Esophagus squamous epithelium (tissue), 5 donors: Measurements from ENCODE around the gene PEAK3. TPM values are rescaled to one million over a fixed set of nuclear protein-coding genes. Genes with fewer than 3 reads are reported as not detected.

Experiments
- DNase-seq: peaks from one replicate; lab custom pipeline; 2025; lab: John Stamatoyannopoulos, UW
- H3K27ac ChIP-seq, 4 donors: fragments of 200-600 bp; sonication (generic); one replicate each; pipeline ENCODE4 v1.5.1; 2016 to 2019; ENCODE audit warnings: mild to moderate bottlenecking in 1 of 4
- H3K27me3 ChIP-seq, 4 donors: fragments of 200-600 bp; sonication (generic); 1 replicate in 3 of 4; 2 replicates in 1 of 4; pipeline versions ENCODE4 v1.5.1 to v1.6.0; 2017 to 2021; ENCODE audit warnings: antibody characterized with exemption in 1 of 4
- H3K36me3 ChIP-seq, 3 donors: fragments of 200-600 bp; sonication (generic); one replicate each; pipeline ENCODE4 v1.5.1; 2016 to 2019
- H3K4me1 ChIP-seq, 3 donors: fragments of 200-600 bp; sonication (generic); one replicate each; pipeline ENCODE4 v1.5.1; 2017 to 2019
- H3K4me3 ChIP-seq, 4 donors: fragments of 200-600 bp; sonication (generic); 1 replicate in 3 of 4; 2 replicates in 1 of 4; pipeline ENCODE4 v1.5.1; 2016 to 2019; ENCODE audit warnings: mild to moderate bottlenecking in 2 of 4, moderate library complexity in 1 of 4
- H3K9me3 ChIP-seq, 3 donors: fragments of 200-600 bp; sonication (generic); one replicate each; pipeline ENCODE4 v1.5.1; 2016 to 2019
- POLR2A ChIP-seq, 4 donors: fragments of 450-650 bp; IDR thresholded peaks; one replicate each; pipeline ENCODE4 v1.6.1; 2017; ENCODE audit warnings: antibody characterized with exemption in 4 of 4, mild to moderate bottlenecking in 4 of 4, moderate library complexity in 3 of 4
- WGBS, 2 donors: methylation state at CpG; one replicate each; pipeline ENCODE4 v1.1.5; 2018; 5-methylcytosine and 5-hydroxymethylcytosine counted together
- intact Hi-C: fragments of 100-400 bp; cut with DNase I; formaldehyde crosslinking; loops from one replicate; pipeline ENCODE4 v1.15.0; 2022
- total RNA-seq, 4 donors: library from RNA; depleted of rRNA; stranded (reverse); fragments of >200 nt; gene quantifications; one replicate each; pipeline ENCODE4 v1.1.0, GENCODE V29; 2016
- TF ChIP-seq, protein P1 (sequence below), 6 experiments: fragments of 450-650 bp in 4 of 6; fragments of 200-600 bp in 2 of 6; sonication (generic) in 2 of 6; IDR thresholded peaks; one replicate each; pipeline ENCODE4 v1.5.1; 2016 to 2019; ENCODE audit warnings: antibody characterized with exemption in 6 of 6, mild to moderate bottlenecking in 4 of 6, moderate library complexity in 4 of 6
- donor health status: DM: yes; HTN: yes; CAD: no.

The PEAK3 gene
- total RNA-seq, 4 donors from 2014 or later, result 0.32 to 0.40 (median 0.38) TPM; not detected in 1

DNA sequence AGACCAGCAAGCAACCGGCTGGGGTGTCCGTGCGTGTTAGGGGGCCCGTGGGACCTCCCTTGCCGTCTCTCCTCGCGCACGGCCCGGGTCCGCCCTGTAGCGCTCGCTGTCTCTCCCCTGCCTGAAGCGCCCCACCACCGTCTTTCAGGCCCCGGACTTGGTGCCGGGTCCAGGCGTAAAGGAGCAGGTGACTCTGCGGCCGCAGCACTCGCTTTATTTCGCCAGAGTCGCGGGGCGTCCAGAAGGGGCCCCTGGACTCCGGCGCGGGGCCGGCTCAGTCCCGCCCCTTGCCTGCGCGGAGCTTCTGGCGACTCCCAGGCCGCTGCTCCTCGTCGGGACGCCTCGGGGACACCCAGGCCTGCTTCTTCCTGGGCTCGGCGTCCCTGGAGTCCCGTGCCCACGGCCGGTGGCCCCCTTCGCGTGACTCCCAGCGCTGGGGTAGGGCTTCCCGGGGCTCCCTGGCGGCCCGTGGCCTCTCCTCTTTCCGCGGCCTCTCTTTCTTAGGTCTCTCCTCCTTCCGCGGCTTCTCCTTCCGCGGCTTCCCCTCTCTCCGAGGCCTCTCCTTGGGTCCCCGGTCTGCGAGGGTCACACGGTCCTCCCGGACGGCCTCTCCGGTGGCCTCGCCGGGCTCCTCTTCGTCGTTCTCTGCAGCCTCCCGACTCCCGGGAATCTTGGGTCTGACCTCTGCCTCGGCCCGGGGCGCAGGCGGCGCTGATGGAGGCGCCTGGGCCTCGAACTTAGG lies 29.7 kb downstream of the PEAK3 start:
- Histone ChIP-seq H3K36me3 (peaks cover 2 to 23% (median 18%) of the 10 kb centered on the region in 3 donors), H3K27ac (no peak overlapping the region), H3K4me3 (peak overlapping the region in 2 of 4 donors; percentile 26 to 51), H3K9me3 (no peaks in the 10 kb centered on the region), H3K4me1 (peaks cover 27 to 53% (median 39%) of the 10 kb centered on the region in 3 donors), H3K27me3 (peaks cover 23 to 65% (median 29%) of the 10 kb centered on the region in 4 donors)
- no peak for DNase-seq
- 4 to 9% methylated on average over 15 to 23 of the region's 74 CpGs for WGBS, 2 donors
- no peak for TF ChIP-seq POLR2A (IDR thresholded peaks at IDR 0.05)
- intact Hi-C loops, result no loop called here

DNA sequence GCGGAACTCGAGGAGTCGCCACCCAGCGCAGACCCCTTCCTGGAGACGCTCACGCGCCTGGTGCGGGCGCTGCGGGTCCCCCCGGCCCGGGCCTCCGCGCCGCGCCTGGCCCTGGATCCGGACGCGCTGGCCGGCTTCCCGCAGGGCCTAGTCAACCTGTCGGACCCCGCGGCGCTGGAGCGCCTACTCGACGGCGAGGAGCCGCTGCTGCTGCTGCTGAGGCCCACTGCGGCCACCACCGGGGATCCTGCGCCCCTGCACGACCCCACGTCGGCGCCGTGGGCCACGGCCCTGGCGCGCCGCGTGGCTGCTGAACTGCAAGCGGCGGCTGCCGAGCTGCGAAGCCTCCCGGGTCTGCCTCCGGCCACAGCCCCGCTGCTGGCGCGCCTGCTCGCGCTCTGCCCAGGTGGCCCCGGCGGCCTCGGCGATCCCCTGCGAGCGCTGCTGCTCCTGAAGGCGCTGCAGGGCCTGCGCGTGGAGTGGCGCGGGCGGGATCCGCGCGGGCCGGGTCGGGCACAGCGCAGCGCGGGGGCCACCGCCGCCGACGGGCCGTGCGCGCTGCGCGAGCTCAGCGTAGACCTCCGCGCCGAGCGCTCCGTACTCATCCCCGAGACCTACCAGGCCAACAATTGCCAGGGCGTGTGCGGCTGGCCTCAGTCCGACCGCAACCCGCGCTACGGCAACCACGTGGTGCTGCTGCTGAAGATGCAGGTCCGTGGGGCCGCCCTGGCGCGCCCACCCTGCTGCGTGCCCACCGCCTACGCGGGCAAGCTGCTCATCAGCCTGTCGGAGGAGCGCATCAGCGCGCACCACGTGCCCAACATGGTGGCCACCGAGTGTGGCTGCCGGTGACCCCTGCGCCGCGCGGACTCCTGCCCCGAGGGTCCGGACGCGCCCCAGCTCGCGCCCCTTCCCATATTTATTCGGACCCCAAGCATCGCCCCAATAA lies 30.6 kb downstream of the PEAK3 start:
- no peak overlapping the region for H3K27ac ChIP-seq
- TF ChIP-seq POLR2A (IDR thresholded peaks at IDR 0.05), result no peak
- WGBS, 2 donors, result no CpG with 5 or more reads among the region's 125 CpGs
- peak overlapping the region in 2 of 4 donors; percentile 26 to 51 for H3K4me3 ChIP-seq
- H3K27me3 ChIP-seq, result peaks cover 23 to 65% (median 29%) of the 10 kb centered on the region in 4 donors
- peaks cover 11 to 31% (median 26%) of the 10 kb centered on the region in 3 donors for H3K36me3 ChIP-seq
- intact Hi-C loops, result no loop called here
- H3K9me3 ChIP-seq, result no peaks in the 10 kb centered on the region
- H3K4me1 ChIP-seq, result peaks cover 27 to 60% (median 43%) of the 10 kb centered on the region in 3 donors
- no peak for DNase-seq

DNA sequence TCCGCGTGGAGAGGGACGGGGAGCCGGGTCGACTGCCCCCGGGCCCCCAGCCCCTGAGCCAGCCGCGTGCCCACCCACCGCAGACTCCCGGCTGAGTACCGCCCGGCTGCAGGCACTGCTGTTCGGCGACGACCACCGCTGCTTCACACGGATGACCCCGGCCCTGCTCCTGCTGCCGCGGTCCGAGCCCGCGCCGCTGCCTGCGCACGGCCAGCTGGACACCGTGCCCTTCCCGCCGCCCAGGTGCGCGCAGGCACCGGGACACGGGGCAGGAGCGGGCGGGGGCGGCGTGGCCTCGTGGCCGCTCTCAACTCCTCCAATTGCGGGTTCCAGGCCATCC lies 31.2 kb downstream of the PEAK3 start:
- Histone ChIP-seq H3K4me1 (peaks cover 27 to 60% (median 43%) of the 10 kb centered on the region in 3 donors), H3K9me3 (no peaks in the 10 kb centered on the region), H3K27ac (no peak overlapping the region), H3K36me3 (peaks cover 17 to 38% (median 32%) of the 10 kb centered on the region in 3 donors), H3K4me3 (peak overlapping the region in 2 of 4 donors; percentile 26 to 51), H3K27me3 (peaks cover 23 to 65% (median 29%) of the 10 kb centered on the region in 4 donors)
- WGBS, 2 donors, result no CpG with 5 or more reads among the region's 40 CpGs
- no peak for DNase-seq
- no peak for TF ChIP-seq POLR2A (IDR thresholded peaks at IDR 0.05)
- TF ChIP-seq, protein P1, sequence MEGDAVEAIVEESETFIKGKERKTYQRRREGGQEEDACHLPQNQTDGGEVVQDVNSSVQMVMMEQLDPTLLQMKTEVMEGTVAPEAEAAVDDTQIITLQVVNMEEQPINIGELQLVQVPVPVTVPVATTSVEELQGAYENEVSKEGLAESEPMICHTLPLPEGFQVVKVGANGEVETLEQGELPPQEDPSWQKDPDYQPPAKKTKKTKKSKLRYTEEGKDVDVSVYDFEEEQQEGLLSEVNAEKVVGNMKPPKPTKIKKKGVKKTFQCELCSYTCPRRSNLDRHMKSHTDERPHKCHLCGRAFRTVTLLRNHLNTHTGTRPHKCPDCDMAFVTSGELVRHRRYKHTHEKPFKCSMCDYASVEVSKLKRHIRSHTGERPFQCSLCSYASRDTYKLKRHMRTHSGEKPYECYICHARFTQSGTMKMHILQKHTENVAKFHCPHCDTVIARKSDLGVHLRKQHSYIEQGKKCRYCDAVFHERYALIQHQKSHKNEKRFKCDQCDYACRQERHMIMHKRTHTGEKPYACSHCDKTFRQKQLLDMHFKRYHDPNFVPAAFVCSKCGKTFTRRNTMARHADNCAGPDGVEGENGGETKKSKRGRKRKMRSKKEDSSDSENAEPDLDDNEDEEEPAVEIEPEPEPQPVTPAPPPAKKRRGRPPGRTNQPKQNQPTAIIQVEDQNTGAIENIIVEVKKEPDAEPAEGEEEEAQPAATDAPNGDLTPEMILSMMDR (IDR thresholded peaks at IDR 0.05), result no peak
- intact Hi-C loops, result no loop called here

DNA sequence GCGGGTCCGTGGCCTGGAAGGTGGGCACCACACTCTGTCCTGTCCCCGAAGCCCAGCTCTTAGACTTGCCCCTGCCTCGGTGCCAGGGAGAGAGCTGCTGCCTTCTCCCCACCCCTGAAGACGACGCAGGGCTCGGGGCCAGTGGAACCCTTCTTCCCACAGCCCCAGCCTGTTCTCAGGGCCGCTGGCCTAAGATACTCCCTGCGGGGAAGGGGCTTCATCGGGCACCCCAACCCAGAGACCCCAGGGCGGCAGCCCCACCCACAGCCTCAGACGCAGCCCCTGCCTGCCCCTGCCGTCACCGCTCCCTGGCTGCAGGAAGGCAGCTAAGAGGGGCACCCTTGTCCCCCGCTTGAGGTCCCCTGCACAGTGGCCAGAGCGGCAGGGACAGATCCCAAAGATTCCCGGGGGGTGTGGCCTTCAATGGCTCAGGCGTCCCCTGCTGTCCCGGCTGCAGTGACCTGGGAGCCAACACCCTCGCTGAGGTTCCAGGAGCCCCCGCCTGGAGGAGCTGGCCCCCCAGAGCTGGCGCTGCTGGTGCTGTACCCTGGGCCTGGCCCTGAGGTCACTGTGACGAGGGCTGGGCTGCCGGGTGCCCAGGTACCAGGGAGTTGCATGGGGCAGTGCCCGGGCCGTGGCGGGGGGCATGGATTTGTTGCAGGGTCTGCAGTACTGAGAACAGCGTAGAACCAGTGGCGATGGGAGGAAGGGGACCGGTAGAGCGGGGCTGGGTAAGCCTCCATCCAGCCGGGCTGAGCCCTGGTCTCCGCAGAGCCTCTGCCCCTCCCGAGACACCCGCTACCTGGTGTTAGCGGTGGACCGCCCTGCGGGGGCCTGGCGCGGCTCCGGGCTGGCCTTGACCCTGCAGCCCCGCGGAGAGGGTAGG lies 31.9 kb downstream of the PEAK3 start:
- no peak for TF ChIP-seq POLR2A (IDR thresholded peaks at IDR 0.05)
- TF ChIP-seq, protein P1 (IDR thresholded peaks at IDR 0.05), result no peak
- Histone ChIP-seq H3K36me3 (peaks cover 24 to 44% (median 39%) of the 10 kb centered on the region in 3 donors), H3K9me3 (no peaks in the 10 kb centered on the region), H3K27me3 (peaks cover 23 to 65% (median 29%) of the 10 kb centered on the region in 4 donors), H3K4me3 (peak overlapping the region in 1 of 4 donors; percentile 51), H3K4me1 (peaks cover 27 to 60% (median 43%) of the 10 kb centered on the region in 3 donors), H3K27ac (no peak overlapping the region)
- intact Hi-C loops, result no loop called here
- WGBS, 2 donors, result 13 to 62% methylated on average over 4 to 16 of the region's 43 CpGs
- DNase-seq, result no peak

DNA sequence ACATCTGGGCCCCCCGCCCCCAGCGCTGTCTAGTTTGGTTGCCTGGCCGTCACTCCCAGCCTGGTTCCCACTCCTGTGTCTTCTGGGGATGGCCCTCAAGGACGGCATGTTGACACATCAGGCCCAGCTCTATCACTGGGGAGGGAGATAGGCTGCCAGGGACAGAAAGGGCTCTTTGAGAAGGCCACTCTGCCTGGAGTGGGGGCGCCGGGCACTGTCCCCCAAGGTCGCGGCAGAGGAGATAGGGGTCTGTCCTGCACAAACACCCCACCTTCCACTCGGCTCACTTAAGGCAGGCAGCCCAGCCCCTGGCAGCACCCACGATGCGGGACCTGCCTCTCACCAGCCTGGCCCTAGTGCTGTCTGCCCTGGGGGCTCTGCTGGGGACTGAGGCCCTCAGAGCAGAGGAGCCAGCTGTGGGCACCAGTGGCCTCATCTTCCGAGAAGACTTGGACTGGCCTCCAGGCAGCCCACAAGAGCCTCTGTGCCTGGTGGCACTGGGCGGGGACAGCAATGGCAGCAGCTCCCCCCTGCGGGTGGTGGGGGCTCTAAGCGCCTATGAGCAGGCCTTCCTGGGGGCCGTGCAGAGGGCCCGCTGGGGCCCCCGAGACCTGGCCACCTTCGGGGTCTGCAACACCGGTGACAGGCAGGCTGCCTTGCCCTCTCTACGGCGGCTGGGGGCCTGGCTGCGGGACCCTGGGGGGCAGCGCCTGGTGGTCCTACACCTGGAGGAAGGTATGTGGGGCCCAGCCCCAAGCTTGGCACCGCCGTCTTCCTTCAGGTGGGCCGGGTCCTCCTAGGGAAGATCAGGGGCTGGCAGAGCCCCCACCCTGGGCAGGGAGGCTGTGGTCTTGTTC lies 32.7 kb downstream of the PEAK3 start, which contains the start of gene AMH:
Gene AMH (plus strand): TSS at position 314 of the 857 bp plus-strand sequence. CDS start 10 bp downstream, at position 324.
- TF ChIP-seq, protein P1 (IDR thresholded peaks at IDR 0.05), result no peak
- no peak for TF ChIP-seq POLR2A (IDR thresholded peaks at IDR 0.05)
- Histone ChIP-seq H3K9me3 (no peaks in the 10 kb centered on the region), H3K4me1 (peaks cover 27 to 60% (median 43%) of the 10 kb centered on the region in 3 donors), H3K27ac (no peak within 1 kb of the TSS), H3K36me3 (peaks cover 32 to 53% (median 45%) of the 10 kb centered on the region in 3 donors), H3K4me3 (no peak within 1 kb of the TSS), H3K27me3 (peaks cover 23 to 60% (median 29%) of the 10 kb centered on the region in 4 donors)
- WGBS, 2 donors, result 61 to 70% methylated on average over 3 to 4 of the region's 27 CpGs
- DNase-seq, result no peak
- intact Hi-C loops, result no loop called here
